ENCODE measurements around the gene ODF2.

- TF ChIP-seq ZFX (IDR thresholded peaks at IDR 0.05) (no peak), MAX (IDR thresholded peaks at IDR 0.05) (no peak), EZH2 (IDR thresholded peaks at IDR 0.05) (no peak), POLR2A (IDR thresholded peaks at IDR 0.05; ENCODE audit: borderline replicate concordance, extremely low read depth, insufficient read depth, insufficient read length) (no peak), CTCF (IDR thresholded peaks at IDR 0.05 in 2 of 3, conservative IDR thresholded peaks at IDR 0.05 in 1 of 3; ENCODE audit: borderline replicate concordance in 1 of 3, insufficient read depth in 1 of 3, low read depth in 2 of 3, low read length in 2 of 3) (no peak), POLR2AphosphoS5 (IDR thresholded peaks at IDR 0.05; ENCODE audit: low read depth, low read length) (no peak), CEBPB (IDR thresholded peaks at IDR 0.05; ENCODE audit: low read depth) (no peak), YY1 (IDR thresholded peaks at IDR 0.05; ENCODE audit: extremely low read depth, insufficient replicate concordance, low read depth, low read length) (no peak), ZBTB33 (IDR thresholded peaks at IDR 0.05; ENCODE audit: extremely low read depth, insufficient replicate concordance, low read length) (no peak), ZNF274 (IDR thresholded peaks at IDR 0.05; ENCODE audit: low read depth, low read length) (no peak), REST (IDR thresholded peaks at IDR 0.05; ENCODE audit: low read depth) (no peak), TCF7L2 (IDR thresholded peaks at IDR 0.05; ENCODE audit: borderline replicate concordance, extremely low read depth, insufficient read depth, insufficient read length) (no peak), SP1 (IDR thresholded peaks at IDR 0.05; ENCODE audit: low read depth) (no peak)
These were observed 14.8 kb downstream of the ODF2 start for GRCh38 chr9:128470560-128470959.
